Gastroesophageal sphincter (tissue), 3 donors: ENCODE results near the gene FAXC.

Experiments
- CTCF ChIP-seq, 4 experiments: fragments of 200-600 bp in 2 of 4; fragments of 450-650 bp in 2 of 4; sonication (generic) in 1 of 4; IDR thresholded peaks; one replicate each; pipeline ENCODE4 v1.5.1; 2017 to 2019; ENCODE audit warnings: antibody characterized with exemption in 4 of 4, mild to moderate bottlenecking in 2 of 4, moderate library complexity in 2 of 4
- EP300 ChIP-seq: sonication (generic); formaldehyde crosslinking; IDR thresholded peaks from one replicate; pipeline ENCODE4 v1.6.1; 2017; ENCODE audit warnings: antibody characterized with exemption, mild to moderate bottlenecking
- POLR2A ChIP-seq, 2 donors: fragments of 450-650 bp; IDR thresholded peaks; one replicate each; pipeline ENCODE4 v1.6.1; 2017; ENCODE audit warnings: antibody characterized with exemption in 2 of 2, mild to moderate bottlenecking in 2 of 2, moderate library complexity in 1 of 2
- POLR2AphosphoS5 ChIP-seq: sonication (generic); formaldehyde crosslinking; IDR thresholded peaks from one replicate; pipeline ENCODE4 v1.6.1; 2017; ENCODE audit warnings: antibody characterized with exemption

GRCh38 chr6:99288668-99289067 lies 60.8 kb downstream of the FAXC start:
- no peak for TF ChIP-seq CTCF (IDR thresholded peaks at IDR 0.05)
- TF ChIP-seq EP300, result no peak
- no peak for TF ChIP-seq POLR2AphosphoS5
- no peak for TF ChIP-seq POLR2A (IDR thresholded peaks at IDR 0.05)
